ENCODE results near the gene TSPAN14. TPM values are rescaled to one million over a fixed set of nuclear protein-coding genes. Genes with fewer than 3 reads are reported as not detected.

The TSPAN14 gene
- total and polyA plus RNA-seq, 2 experiments from 2014 or later: 17.9 to 40.7 TPM

DNA sequence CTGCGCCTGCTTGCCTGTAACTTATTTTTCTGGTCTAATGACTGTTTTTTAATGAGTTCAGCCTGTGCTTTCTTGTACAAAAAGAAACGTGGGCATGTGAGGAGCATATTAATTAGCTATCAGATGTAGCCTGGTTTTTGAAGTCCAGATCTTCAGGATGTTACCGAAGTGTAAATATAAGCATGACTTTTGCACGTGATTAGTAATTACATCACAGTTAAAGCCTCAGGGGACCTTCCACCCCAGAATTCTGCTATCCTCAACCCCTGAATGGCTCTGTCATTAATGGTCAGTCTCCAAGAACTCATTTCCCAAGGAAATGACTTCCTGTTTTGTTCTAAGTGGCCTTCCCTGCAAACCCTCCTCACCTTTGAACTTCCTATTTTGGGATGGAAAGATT, 47.9 kb upstream of the TSPAN14 start:
- H3K27ac Mint-ChIP-seq: no peak overlapping the region

More for the DNA sequence above, 47.9 kb upstream of the TSPAN14 start:
- H3K36me3 ChIP-seq (ENCODE audit: insufficient read depth): no peaks in the 10 kb centered on the region
- TF ChIP-seq ZNF331 (CRISPR knock-in tag; IDR thresholded peaks at IDR 0.05; ENCODE audit: low read depth) (no peak), CREB1 (CRISPR knock-in tag; IDR thresholded peaks at IDR 0.05; ENCODE audit: low read depth) (no peak), JUNB (IDR thresholded peaks at IDR 0.05; ENCODE audit: unreplicated experiment) (no peak), EZH2 (IDR thresholded peaks at IDR 0.05; ENCODE audit: low read depth, unreplicated experiment) (no peak), POLR2AphosphoS5 (IDR thresholded peaks at IDR 0.05; ENCODE audit: low read depth) (no peak), ZNF114 (CRISPR knock-in tag; IDR thresholded peaks at IDR 0.05) (no peak), EZH2phosphoT487 (IDR thresholded peaks at IDR 0.05; ENCODE audit: unreplicated experiment) (no peak), STAT1 (IDR thresholded peaks at IDR 0.05; ENCODE audit: unreplicated experiment) (no peak), NANOG (IDR thresholded peaks at IDR 0.05; ENCODE audit: borderline replicate concordance) (no peak)
- TF ChIP-seq, protein P1, sequence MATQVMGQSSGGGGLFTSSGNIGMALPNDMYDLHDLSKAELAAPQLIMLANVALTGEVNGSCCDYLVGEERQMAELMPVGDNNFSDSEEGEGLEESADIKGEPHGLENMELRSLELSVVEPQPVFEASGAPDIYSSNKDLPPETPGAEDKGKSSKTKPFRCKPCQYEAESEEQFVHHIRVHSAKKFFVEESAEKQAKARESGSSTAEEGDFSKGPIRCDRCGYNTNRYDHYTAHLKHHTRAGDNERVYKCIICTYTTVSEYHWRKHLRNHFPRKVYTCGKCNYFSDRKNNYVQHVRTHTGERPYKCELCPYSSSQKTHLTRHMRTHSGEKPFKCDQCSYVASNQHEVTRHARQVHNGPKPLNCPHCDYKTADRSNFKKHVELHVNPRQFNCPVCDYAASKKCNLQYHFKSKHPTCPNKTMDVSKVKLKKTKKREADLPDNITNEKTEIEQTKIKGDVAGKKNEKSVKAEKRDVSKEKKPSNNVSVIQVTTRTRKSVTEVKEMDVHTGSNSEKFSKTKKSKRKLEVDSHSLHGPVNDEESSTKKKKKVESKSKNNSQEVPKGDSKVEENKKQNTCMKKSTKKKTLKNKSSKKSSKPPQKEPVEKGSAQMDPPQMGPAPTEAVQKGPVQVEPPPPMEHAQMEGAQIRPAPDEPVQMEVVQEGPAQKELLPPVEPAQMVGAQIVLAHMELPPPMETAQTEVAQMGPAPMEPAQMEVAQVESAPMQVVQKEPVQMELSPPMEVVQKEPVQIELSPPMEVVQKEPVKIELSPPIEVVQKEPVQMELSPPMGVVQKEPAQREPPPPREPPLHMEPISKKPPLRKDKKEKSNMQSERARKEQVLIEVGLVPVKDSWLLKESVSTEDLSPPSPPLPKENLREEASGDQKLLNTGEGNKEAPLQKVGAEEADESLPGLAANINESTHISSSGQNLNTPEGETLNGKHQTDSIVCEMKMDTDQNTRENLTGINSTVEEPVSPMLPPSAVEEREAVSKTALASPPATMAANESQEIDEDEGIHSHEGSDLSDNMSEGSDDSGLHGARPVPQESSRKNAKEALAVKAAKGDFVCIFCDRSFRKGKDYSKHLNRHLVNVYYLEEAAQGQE (IDR thresholded peaks at IDR 0.05; ENCODE audit: unreplicated experiment): no peak
- TF ChIP-seq, protein P2, sequence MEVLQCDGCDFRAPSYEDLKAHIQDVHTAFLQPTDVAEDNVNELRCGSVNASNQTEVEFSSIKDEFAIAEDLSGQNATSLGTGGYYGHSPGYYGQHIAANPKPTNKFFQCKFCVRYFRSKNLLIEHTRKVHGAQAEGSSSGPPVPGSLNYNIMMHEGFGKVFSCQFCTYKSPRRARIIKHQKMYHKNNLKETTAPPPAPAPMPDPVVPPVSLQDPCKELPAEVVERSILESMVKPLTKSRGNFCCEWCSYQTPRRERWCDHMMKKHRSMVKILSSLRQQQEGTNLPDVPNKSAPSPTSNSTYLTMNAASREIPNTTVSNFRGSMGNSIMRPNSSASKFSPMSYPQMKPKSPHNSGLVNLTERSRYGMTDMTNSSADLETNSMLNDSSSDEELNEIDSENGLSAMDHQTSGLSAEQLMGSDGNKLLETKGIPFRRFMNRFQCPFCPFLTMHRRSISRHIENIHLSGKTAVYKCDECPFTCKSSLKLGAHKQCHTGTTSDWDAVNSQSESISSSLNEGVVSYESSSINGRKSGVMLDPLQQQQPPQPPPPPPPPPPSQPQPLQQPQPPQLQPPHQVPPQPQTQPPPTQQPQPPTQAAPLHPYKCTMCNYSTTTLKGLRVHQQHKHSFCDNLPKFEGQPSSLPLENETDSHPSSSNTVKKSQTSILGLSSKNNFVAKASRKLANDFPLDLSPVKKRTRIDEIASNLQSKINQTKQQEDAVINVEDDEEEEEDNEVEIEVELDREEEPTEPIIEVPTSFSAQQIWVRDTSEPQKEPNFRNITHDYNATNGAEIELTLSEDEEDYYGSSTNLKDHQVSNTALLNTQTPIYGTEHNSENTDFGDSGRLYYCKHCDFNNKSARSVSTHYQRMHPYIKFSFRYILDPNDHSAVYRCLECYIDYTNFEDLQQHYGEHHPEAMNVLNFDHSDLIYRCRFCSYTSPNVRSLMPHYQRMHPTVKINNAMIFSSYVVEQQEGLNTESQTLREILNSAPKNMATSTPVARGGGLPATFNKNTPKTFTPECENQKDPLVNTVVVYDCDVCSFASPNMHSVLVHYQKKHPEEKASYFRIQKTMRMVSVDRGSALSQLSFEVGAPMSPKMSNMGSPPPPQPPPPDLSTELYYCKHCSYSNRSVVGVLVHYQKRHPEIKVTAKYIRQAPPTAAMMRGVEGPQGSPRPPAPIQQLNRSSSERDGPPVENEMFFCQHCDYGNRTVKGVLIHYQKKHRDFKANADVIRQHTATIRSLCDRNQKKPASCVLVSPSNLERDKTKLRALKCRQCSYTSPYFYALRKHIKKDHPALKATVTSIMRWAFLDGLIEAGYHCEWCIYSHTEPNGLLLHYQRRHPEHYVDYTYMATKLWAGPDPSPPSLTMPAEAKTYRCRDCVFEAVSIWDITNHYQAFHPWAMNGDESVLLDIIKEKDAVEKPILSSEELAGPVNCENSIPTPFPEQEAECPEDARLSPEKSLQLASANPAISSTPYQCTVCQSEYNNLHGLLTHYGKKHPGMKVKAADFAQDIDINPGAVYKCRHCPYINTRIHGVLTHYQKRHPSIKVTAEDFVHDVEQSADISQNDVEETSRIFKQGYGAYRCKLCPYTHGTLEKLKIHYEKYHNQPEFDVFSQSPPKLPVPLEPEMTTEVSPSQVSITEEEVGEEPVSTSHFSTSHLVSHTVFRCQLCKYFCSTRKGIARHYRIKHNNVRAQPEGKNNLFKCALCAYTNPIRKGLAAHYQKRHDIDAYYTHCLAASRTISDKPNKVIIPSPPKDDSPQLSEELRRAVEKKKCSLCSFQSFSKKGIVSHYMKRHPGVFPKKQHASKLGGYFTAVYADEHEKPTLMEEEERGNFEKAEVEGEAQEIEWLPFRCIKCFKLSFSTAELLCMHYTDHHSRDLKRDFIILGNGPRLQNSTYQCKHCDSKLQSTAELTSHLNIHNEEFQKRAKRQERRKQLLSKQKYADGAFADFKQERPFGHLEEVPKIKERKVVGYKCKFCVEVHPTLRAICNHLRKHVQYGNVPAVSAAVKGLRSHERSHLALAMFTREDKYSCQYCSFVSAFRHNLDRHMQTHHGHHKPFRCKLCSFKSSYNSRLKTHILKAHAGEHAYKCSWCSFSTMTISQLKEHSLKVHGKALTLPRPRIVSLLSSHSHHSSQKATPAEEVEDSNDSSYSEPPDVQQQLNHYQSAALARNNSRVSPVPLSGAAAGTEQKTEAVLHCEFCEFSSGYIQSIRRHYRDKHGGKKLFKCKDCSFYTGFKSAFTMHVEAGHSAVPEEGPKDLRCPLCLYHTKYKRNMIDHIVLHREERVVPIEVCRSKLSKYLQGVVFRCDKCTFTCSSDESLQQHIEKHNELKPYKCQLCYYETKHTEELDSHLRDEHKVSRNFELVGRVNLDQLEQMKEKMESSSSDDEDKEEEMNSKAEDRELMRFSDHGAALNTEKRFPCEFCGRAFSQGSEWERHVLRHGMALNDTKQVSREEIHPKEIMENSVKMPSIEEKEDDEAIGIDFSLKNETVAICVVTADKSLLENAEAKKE (CRISPR knock-in tag; IDR thresholded peaks at IDR 0.05): no peak
- TF ChIP-seq, protein P3, sequence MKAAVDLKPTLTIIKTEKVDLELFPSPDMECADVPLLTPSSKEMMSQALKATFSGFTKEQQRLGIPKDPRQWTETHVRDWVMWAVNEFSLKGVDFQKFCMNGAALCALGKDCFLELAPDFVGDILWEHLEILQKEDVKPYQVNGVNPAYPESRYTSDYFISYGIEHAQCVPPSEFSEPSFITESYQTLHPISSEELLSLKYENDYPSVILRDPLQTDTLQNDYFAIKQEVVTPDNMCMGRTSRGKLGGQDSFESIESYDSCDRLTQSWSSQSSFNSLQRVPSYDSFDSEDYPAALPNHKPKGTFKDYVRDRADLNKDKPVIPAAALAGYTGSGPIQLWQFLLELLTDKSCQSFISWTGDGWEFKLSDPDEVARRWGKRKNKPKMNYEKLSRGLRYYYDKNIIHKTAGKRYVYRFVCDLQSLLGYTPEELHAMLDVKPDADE (IDR thresholded peaks at IDR 0.05): no peak
- TF ChIP-seq, protein P4, sequence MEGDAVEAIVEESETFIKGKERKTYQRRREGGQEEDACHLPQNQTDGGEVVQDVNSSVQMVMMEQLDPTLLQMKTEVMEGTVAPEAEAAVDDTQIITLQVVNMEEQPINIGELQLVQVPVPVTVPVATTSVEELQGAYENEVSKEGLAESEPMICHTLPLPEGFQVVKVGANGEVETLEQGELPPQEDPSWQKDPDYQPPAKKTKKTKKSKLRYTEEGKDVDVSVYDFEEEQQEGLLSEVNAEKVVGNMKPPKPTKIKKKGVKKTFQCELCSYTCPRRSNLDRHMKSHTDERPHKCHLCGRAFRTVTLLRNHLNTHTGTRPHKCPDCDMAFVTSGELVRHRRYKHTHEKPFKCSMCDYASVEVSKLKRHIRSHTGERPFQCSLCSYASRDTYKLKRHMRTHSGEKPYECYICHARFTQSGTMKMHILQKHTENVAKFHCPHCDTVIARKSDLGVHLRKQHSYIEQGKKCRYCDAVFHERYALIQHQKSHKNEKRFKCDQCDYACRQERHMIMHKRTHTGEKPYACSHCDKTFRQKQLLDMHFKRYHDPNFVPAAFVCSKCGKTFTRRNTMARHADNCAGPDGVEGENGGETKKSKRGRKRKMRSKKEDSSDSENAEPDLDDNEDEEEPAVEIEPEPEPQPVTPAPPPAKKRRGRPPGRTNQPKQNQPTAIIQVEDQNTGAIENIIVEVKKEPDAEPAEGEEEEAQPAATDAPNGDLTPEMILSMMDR (conservative IDR thresholded peaks at IDR 0.05; ENCODE audit: low read depth in 2 of 2): no peak
- Mint-ChIP-seq H3K4me1 (peaks cover 23% of the 10 kb centered on the region), H3K4me3 (no peak overlapping the region), H3K27me3 (ENCODE audit: insufficient read depth, low read depth, poor library complexity) (peaks cover 15% of the 10 kb centered on the region), H3K36me3 (ENCODE audit: low read depth) (peaks cover 4% of the 10 kb centered on the region; the same call in 1 of the 3 replicates), H3K9me3 (no peaks in the 10 kb centered on the region; the same call in 2 of the 3 replicates)
- H3F3A ChIP-seq (replicated peaks; ENCODE audit: low read depth): 0 out of 2 replicates have a peak, but pooled peaks cover 5% of the 10 kb centered on the region
- peaks cover 15% of the 10 kb centered on the region; the same call in 1 of the 2 replicates for H3K4me1 ChIP-seq (ENCODE audit: insufficient read depth)
- H3K4me3 ChIP-seq: no peak overlapping the region
- H3K9me2 ChIP-seq (ENCODE audit: insufficient read depth): no peaks in the 10 kb centered on the region
- no peak for ATAC-seq
- peaks cover 9% of the 10 kb centered on the region; the same call in 1 of the 2 replicates for H3K79me2 ChIP-seq (replicated peaks; ENCODE audit: insufficient read depth)
- no peak overlapping the region for H3K27ac ChIP-seq (ENCODE audit: low read depth)
- H4K20me1 ChIP-seq (replicated peaks; ENCODE audit: insufficient read depth): peaks cover 4% of the 10 kb centered on the region; the same call in 1 of the 2 replicates
- peaks cover 29% of the 10 kb centered on the region for H3K27me3 ChIP-seq (ENCODE audit: insufficient read depth)
- no peak overlapping the region for H3K4me2 ChIP-seq
- H2AFZ ChIP-seq: no peak overlapping the region
- DNase-seq (ENCODE audit: low spot score): no peak

All from GM23338 (cell line).